ENCODE results near the gene VPS13A. TPM values are rescaled to one million over a fixed set of nuclear protein-coding genes. Genes with fewer than 3 reads are reported as not detected.
"Not testable (repeated sequence)": the region's sequence is repeated elsewhere in the genome, so short reads cannot be mapped to it uniquely, and the experiment has no call there.

VPS13A gene
- polyA plus RNA-seq, 3 donors from 2014 or later = 2.0 to 5.6 (median 4.5) TPM

DNA sequence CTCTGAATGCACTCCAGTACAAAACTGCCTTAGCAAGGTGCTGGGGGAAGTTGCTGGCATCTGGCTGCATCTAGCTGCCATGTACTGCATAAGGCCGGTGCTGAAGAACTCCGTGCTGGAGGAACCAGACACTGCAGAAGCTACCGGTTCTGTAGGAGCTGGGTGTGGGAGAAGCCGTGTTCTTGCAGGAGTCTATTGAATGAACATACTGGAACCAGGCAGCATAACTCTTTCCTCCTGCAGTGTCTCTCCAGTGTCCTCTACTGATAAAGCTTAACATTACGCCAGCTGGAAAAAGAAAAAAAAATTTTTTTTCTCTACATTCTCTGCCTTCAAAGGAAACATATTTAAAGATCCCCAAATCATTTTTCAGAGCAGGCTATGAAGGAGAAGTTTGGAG is 38.5 kb downstream of the VPS13A start:
- Mint-ChIP-seq H3K27ac (no peak overlapping the region), H3K4me3 (no peak overlapping the region), H3K27me3 (ENCODE audit: low read depth in 3 of 3) (no peaks in the 10 kb centered on the region), H3K36me3 (peaks cover 4 to 36% (median 27%) of the 10 kb centered on the region in 3 donors), H3K9me3 (peaks cover 0 to 1% (median 0%) of the 10 kb centered on the region in 6 donors), H3K4me1 (no peaks in the 10 kb centered on the region)
- DNase-seq = no peak

DNA sequence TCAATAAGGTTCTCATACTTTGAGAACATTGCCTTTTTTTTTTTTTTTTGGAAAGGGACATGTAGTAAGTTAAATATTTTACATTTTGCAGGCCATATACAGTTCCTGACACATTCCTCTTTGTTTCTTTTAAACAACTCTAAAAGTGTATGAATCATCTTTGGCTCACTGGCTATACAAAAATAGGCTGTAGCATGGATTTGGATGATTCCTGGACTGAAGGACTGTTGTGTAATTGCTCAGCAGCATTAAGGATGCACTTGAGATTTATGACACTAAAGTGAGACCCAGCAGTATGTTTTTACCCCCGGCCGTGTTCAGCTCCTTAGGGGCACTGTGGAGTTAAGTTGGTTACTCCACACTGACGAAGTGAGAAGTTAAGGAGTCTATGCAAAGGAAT is 41.3 kb downstream of the VPS13A start:
- no peak for DNase-seq
- H3K36me3 Mint-ChIP-seq = peaks cover 6 to 46% (median 28%) of the 10 kb centered on the region in 3 donors
- peaks cover 0 to 1% (median 0%) of the 10 kb centered on the region in 6 donors for H3K9me3 Mint-ChIP-seq
- no peaks in the 10 kb centered on the region for H3K4me1 Mint-ChIP-seq
- H3K27me3 Mint-ChIP-seq (ENCODE audit: low read depth in 3 of 3) = no peaks in the 10 kb centered on the region
- no peak overlapping the region for H3K4me3 Mint-ChIP-seq
- H3K27ac Mint-ChIP-seq = no peak overlapping the region

DNA sequence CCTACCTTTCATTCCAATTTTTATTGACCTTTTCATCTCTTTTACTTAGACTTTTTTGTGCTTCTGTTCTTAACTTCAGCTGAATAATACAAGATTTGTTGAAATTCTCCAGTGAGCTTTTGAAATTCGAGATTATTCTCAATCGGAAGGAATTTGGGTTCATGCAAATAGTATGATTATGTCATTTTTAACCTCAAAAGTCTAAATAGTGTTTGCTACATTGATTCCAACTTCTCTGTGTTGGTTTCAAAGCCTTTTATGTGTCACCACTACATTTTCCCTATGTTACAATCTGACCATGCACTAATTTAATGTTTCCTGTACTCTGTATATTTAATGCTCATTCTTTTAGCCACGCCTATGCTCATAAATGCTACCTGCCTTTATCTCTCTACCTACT is 44.1 kb downstream of the VPS13A start:
- peaks cover 12 to 47% (median 28%) of the 10 kb centered on the region in 3 donors for H3K36me3 Mint-ChIP-seq
- DNase-seq = no peak
- no peak overlapping the region for H3K4me3 Mint-ChIP-seq
- H3K27ac Mint-ChIP-seq = no peak overlapping the region
- peaks cover 0 to 1% (median 0%) of the 10 kb centered on the region in 6 donors for H3K9me3 Mint-ChIP-seq
- no peaks in the 10 kb centered on the region for H3K27me3 Mint-ChIP-seq (ENCODE audit: low read depth in 3 of 3)
- no peaks in the 10 kb centered on the region for H3K4me1 Mint-ChIP-seq

DNA sequence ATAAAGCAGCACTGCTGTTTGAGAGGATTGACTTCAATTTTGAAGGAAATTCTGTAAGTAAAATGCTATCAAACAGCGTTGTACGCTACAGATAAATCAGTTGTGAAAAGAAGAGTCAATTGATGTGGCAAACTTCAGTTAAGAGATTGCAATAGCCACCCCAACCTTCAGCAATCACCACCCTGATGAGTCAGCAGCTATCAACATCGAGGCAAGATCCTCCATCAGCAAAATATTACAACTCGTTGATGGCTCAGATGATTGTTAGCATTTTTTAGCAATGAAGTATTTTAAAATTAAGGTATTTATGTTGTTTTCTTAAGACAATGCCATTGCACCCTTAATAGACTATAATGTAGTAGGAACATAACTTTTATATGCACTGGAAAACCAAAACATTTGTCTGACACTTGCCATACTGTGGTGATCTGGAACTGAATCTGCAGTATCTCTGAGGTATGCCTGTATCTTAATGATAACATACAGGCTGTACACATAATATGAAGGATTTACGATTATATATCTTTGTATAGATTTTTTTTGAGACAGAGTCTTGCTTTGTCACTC is 47.5 kb downstream of the VPS13A start:
- no peak for DNase-seq
- H3K4me3 Mint-ChIP-seq = no peak overlapping the region
- no peaks in the 10 kb centered on the region for H3K9me3 Mint-ChIP-seq
- H3K27me3 Mint-ChIP-seq (ENCODE audit: low read depth in 3 of 3) = no peaks in the 10 kb centered on the region
- H3K27ac Mint-ChIP-seq = no peak overlapping the region
- no peaks in the 10 kb centered on the region for H3K4me1 Mint-ChIP-seq
- H3K36me3 Mint-ChIP-seq = peaks cover 25 to 51% (median 28%) of the 10 kb centered on the region in 3 donors

DNA sequence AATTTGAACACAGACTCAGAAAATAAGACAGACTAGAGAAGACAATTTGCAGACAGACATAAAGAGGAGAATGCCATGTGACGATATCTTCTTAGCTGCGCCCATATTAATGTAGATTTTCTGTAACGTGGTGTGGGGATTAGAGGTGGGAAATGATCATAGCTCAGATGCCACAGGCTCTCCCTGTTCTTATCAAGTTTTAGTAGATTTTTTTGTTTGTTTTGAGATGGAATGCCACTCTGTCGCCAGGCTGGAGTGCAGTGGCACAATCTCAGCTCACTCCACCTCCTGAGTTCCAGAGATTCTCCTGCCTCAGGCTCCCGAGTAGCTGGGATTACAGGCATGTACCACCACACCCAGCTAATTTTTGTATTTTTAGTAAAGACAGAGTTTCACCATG is 59.4 kb downstream of the VPS13A start:
- Mint-ChIP-seq H3K4me3 (no peak overlapping the region), H3K27me3 (ENCODE audit: low read depth in 3 of 3) (no peaks in the 10 kb centered on the region), H3K36me3 (peaks cover 16 to 33% (median 31%) of the 10 kb centered on the region in 3 donors), H3K4me1 (no peaks in the 10 kb centered on the region), H3K27ac (no peak overlapping the region), H3K9me3 (no peaks in the 10 kb centered on the region)
- DNase-seq = no peak

DNA sequence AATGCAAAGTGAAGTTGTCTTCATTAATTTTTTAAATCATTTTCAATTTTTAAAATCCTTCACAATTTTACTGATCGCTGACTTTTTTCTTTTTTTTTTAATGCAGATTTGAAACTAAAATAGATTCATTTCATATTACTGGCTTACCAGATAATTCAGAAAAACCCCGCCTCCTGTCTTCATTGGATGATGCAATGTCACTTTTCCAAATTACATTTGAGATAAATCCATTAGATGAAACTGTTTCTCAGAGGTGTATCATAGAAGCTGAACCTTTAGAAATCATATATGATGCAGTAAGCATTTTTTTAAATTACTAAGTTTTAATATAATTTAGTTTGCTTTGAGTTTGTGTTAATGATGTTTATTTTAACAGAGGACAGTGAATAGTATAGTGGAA is 60.6 kb downstream of the VPS13A start:
- H3K4me1 Mint-ChIP-seq = no peaks in the 10 kb centered on the region
- H3K9me3 Mint-ChIP-seq = no peaks in the 10 kb centered on the region
- no peak overlapping the region for H3K4me3 Mint-ChIP-seq
- no peak for DNase-seq
- no peak overlapping the region for H3K27ac Mint-ChIP-seq
- no peaks in the 10 kb centered on the region for H3K27me3 Mint-ChIP-seq (ENCODE audit: low read depth in 3 of 3)
- peaks cover 16 to 28% (median 26%) of the 10 kb centered on the region in 3 donors for H3K36me3 Mint-ChIP-seq

DNA sequence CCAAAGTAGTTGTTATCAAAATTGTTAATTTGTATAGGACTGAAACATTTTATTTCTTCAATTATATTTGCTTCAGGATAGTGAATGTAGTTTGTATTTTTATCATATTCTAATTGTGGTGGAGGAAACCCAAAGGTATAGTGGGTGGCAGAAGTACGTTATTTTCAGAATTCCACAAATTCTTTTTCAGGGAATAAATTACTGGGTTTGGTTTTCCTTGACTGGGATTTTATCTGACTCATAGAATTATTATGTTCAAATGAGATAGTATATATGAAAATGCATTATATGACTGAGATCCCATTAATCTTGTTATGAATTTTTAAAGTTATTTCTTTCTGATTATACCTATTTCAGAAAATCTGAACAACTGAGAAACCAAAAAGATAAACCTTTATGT is 73.7 kb downstream of the VPS13A start:
- peaks cover 21 to 43% (median 34%) of the 10 kb centered on the region in 3 donors for H3K36me3 Mint-ChIP-seq
- H3K27ac Mint-ChIP-seq = no peak overlapping the region
- no peaks in the 10 kb centered on the region for H3K4me1 Mint-ChIP-seq
- H3K9me3 Mint-ChIP-seq = peaks cover 0 to 2% (median under 1%) of the 10 kb centered on the region in 6 donors
- no peak overlapping the region for H3K4me3 Mint-ChIP-seq
- no peak for DNase-seq
- H3K27me3 Mint-ChIP-seq (ENCODE audit: low read depth in 3 of 3) = no peaks in the 10 kb centered on the region

DNA sequence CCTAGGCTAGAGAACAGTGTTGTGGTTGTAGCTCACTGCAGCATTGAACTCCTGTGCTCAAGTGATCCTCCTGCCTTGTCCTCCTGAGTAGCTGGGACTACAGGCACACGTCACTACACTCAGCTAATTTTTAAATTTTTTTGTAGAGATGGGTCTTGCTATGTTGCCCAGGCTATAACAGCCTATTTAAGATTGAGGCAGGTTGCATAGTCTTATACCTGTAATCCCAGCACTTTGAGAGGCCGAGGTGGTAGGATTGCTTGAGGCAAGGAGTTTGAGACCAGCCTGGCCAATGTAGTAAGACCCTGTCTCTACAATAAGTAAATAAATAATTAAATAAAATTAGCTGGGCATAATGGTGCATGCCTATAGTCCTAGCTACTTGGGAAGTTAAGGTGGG is 79.9 kb downstream of the VPS13A start:
- Mint-ChIP-seq H3K4me3 (no peak overlapping the region), H3K27me3 (ENCODE audit: low read depth in 3 of 3) (no peaks in the 10 kb centered on the region), H3K4me1 (no peaks in the 10 kb centered on the region), H3K27ac (no peak overlapping the region), H3K36me3 (peaks cover 42 to 57% (median 45%) of the 10 kb centered on the region in 3 donors), H3K9me3 (peaks cover 0 to 12% (median 4%) of the 10 kb centered on the region in 6 donors)
- DNase-seq = no peak

DNA sequence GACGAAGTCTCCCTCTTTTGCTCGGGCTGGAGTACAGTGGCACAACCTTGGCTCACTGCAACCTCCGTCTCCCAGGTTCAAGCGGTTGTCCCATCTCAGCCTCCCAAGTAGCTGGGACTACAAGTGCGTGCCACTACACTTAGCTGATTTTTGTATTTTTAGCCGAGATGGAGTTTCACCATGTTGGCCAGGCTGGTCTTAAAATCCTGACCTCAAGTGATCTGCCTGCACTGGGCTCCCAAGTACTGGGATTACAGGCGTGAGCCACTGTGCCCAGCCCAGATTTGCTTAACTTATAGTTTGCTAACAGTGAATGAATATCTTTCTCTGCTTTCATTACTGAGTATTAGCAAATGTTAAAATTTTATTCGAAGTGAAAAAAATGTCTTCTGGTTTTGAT is 84.3 kb downstream of the VPS13A start:
- no peak overlapping the region for H3K4me3 Mint-ChIP-seq
- H3K27ac Mint-ChIP-seq = no peak overlapping the region
- peaks cover 0 to 4% (median 0%) of the 10 kb centered on the region in 3 donors for H3K27me3 Mint-ChIP-seq (ENCODE audit: low read depth in 3 of 3)
- peaks cover 0 to 4% of the 10 kb centered on the region in 2 donors for H3K4me1 Mint-ChIP-seq
- H3K9me3 Mint-ChIP-seq = peaks cover 0 to 10% (median 7%) of the 10 kb centered on the region in 6 donors
- peaks cover 37 to 66% (median 53%) of the 10 kb centered on the region in 3 donors for H3K36me3 Mint-ChIP-seq
- DNase-seq = no peak

DNA sequence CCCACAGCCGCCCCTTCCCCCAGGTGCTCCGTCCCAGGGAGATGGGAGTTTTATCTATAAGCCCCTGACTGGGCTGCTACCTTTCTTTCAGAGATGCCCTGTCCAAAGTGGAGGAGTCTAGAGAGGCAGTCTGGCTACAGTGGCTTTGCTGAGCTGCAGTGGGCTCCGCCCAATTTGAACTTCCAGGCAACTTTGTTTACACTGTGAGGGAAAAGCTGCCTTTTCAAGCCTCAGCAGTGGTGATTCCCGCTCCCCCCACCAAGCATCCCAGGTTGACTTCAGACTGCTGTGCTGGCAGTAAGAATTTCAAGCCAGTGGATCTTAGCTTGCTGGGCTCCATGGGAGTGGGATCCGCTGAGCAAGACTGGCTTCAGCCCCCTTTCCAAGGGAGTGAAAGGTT is 90.4 kb downstream of the VPS13A start:
- peaks cover 31 to 51% (median 42%) of the 10 kb centered on the region in 3 donors for H3K36me3 Mint-ChIP-seq
- H3K27ac Mint-ChIP-seq; H3K9me3 Mint-ChIP-seq; DNase-seq; H3K4me1 Mint-ChIP-seq; H3K27me3 Mint-ChIP-seq (ENCODE audit: low read depth in 3 of 3); H3K4me3 Mint-ChIP-seq: not testable (repeated sequence)

DNA sequence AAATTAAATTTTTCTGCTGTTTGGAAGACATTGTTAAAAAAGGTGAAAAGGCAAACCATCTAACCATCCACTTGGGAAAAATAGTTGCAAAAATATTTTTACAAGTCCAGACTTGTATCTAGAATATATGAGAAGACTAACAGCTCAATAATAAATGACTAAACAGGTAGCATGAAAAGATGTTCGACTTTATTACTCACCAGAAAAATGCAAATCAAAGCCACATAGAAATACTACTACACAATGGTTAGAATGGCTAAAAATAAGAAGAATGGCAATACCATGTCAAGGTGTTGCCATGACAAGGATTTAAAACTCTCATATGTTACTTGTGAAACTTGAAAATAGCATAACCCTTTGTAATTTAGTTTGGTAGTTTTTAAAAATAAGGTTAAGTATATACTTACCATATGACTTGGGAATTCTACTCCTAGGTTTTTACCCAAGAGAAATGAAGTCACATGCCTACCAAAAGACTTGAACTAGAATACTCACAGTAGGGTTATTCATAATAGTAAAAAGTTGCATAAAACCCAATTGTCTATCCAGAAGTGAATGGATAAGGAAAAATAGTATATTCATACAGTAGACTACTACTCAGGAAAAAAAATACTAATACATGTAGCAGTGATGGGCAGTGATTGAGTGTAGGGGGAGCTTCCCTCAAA is 93.8 kb downstream of the VPS13A start:
- H3K36me3 Mint-ChIP-seq = peaks cover 14 to 21% (median 20%) of the 10 kb centered on the region in 3 donors
- DNase-seq = no peak
- no peak overlapping the region for H3K27ac Mint-ChIP-seq
- H3K4me3 Mint-ChIP-seq = no peak overlapping the region
- peaks cover 0 to under 1% of the 10 kb centered on the region in 2 donors for H3K4me1 Mint-ChIP-seq
- no peaks in the 10 kb centered on the region for H3K27me3 Mint-ChIP-seq (ENCODE audit: low read depth in 3 of 3)
- H3K9me3 Mint-ChIP-seq = peaks cover 0 to 1% (median 0%) of the 10 kb centered on the region in 6 donors

DNA sequence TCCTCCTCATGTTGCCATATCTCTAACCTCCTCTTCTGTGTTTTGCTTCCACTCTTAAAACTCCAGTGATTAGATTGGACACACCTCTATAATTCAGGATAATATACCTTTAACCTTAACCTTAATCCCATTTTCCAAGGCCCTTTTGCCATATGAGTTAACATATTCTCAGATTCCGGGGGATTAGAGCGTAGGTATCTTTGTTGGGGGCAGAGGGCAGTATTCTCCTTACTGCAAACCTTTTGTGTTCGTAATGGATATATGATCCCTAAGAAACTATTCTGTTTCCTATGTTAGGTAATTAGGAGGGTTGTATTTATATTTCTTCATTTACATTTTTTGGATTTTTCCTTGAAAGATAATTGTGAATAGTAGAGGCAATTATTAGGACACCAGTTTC is 99.5 kb downstream of the VPS13A start:
- Mint-ChIP-seq H3K36me3 (peaks cover 7 to 24% (median 15%) of the 10 kb centered on the region in 3 donors), H3K9me3 (no peaks in the 10 kb centered on the region), H3K4me1 (no peaks in the 10 kb centered on the region), H3K27ac (no peak overlapping the region), H3K4me3 (no peak overlapping the region), H3K27me3 (ENCODE audit: low read depth in 3 of 3) (no peaks in the 10 kb centered on the region)
- DNase-seq = no peak

DNA sequence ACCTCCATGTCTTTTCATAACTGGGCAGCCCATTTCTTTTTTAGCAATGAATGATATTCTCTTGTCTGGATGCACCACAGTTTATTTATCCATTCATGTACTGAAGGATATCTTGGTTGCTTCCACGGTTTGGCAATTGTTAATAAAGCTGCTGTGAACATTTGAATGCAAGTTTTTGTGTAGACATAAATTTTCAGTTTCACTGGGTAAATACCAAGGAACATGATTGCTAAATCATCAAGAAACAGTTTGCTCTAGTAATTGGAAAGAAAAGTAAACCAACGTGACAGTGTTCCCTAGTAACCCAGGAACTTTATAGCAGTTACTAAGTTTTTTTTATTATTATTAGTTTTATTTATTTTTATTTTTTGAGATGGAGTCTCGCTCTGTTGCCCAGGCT is 100.4 kb downstream of the VPS13A start:
- peaks cover 11 to 24% (median 15%) of the 10 kb centered on the region in 3 donors for H3K36me3 Mint-ChIP-seq
- H3K27me3 Mint-ChIP-seq (ENCODE audit: low read depth in 3 of 3) = no peaks in the 10 kb centered on the region
- H3K4me1 Mint-ChIP-seq = no peaks in the 10 kb centered on the region
- no peak overlapping the region for H3K4me3 Mint-ChIP-seq
- no peaks in the 10 kb centered on the region for H3K9me3 Mint-ChIP-seq
- no peak for DNase-seq
- no peak overlapping the region for H3K27ac Mint-ChIP-seq

DNA sequence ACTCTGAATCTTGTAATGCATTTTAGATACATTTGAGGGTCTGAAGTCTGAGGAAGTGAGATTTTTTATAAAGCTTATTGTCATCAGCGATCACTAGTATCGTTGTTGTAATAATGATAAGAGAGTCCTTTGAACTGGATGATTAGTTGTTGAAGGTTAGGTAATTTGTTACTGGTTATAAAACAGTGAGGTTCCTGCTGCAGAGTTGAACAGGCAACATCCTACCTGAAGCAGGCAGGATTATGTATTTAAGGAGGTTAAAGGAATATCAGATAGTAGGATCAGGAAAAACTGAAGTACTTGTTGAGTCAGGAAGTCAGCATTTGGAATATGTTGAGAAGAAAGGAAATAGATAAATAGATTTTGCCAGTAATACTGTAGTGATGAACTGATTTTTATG is 106.7 kb downstream of the VPS13A start:
- Mint-ChIP-seq H3K9me3 (peaks cover 4 to 17% (median 11%) of the 10 kb centered on the region in 6 donors), H3K4me3 (no peak overlapping the region), H3K27ac (no peak overlapping the region), H3K4me1 (no peaks in the 10 kb centered on the region), H3K27me3 (ENCODE audit: low read depth in 3 of 3) (no peaks in the 10 kb centered on the region), H3K36me3 (peaks cover 40 to 44% (median 42%) of the 10 kb centered on the region in 3 donors)
- no peak for DNase-seq
